ENCODE data around the gene CASZ1.

The CASZ1 gene

DNA sequence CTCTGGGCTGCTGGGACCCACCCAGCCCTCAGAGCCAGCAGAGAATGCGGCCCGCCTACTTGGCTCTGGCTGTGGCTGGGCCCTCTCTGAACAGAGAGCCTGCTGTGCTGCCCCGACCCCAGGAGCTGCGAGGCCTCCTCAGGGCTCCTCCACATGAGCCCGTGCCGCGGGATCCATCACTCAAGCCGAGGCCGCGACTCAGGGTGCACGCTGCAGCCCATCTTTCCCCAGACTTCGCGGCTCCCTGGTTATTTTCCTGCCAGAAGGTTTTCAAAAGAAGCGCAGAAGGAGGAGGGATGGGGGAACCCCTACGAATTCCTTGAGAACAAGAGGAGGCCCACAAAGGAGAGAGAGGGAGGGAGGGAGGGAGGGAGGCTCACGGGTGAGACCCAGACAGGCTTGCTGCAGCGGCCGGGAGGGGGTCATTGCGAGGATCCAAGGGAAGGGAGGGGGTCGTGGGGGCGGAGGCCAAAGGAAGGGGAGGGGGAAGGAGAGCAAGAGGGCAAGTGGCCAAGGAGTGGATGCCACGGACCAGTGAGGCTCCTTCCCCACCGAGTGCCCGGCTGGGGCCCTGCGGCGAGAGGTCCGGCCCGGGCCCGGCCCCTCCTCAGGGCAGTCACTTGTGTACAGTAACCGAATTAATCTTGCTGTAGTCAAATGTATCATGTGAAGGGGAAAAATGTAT lies 146.8 kb downstream of the CASZ1 start:
- Histone ChIP-seq H3K4me3 (ENCODE audit: low read depth in 1 of 2, low read length in 1 of 2) (no peak overlapping the region), H3K27me3 (peaks cover 11% of the 10 kb centered on the region), H3K27ac (no peak overlapping the region), H3K36me3 (peaks cover 73% of the 10 kb centered on the region), H3K4me1 (ENCODE audit: control insufficient read depth in 1 of 2, insufficient read depth in 1 of 2, low read depth in 1 of 2, low read length in 1 of 2) (no peaks in the 10 kb centered on the region), H3K9me3 (no peaks in the 10 kb centered on the region)
- TF ChIP-seq, protein P1, sequence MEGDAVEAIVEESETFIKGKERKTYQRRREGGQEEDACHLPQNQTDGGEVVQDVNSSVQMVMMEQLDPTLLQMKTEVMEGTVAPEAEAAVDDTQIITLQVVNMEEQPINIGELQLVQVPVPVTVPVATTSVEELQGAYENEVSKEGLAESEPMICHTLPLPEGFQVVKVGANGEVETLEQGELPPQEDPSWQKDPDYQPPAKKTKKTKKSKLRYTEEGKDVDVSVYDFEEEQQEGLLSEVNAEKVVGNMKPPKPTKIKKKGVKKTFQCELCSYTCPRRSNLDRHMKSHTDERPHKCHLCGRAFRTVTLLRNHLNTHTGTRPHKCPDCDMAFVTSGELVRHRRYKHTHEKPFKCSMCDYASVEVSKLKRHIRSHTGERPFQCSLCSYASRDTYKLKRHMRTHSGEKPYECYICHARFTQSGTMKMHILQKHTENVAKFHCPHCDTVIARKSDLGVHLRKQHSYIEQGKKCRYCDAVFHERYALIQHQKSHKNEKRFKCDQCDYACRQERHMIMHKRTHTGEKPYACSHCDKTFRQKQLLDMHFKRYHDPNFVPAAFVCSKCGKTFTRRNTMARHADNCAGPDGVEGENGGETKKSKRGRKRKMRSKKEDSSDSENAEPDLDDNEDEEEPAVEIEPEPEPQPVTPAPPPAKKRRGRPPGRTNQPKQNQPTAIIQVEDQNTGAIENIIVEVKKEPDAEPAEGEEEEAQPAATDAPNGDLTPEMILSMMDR (IDR thresholded peaks at IDR 0.05): no peak

DNA sequence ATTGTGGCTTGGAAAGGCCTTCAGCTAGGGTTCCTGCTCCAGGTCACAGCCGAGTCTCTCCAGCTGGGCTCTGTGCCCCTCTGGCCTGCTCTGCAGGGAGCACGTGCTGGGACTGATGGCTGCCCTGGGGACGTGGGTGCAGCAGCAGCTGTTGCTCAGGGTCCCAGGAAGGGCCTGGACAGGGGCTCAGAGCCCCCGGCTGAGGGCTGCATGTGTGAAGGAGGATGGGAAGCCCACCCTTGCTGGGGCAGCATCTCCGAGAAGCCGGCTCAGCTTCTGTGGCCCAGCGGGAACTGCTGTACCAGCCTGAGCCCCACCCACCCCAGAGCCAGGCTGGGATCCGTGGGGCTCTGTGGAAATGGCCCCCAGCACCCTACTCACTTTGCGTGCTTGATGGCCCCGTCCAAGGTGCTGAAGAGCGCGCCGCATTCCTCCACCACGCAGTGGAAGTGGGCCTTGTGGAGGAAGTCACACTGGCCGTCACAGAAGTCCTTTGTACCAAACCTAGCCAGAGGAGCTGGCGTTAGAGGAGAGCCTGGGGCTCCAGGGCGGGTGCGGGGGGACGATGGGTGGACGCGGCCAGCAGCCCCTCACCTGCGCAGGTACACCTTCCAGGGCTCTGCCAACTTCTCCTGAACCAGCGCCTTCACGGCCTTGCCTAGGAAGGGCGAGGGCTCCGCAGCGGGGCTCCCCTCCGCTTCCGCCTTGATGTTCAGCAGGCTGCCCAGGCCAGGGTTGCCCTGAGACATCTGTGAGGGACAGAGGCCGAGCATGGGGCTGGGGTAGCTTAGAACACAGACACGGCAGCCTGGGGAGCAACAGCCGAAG lies 147.5 kb downstream of the CASZ1 start:
- peaks cover 73% of the 10 kb centered on the region for H3K36me3 ChIP-seq
- no peak overlapping the region for H3K4me3 ChIP-seq (ENCODE audit: low read depth in 1 of 2, low read length in 1 of 2)
- peaks cover 11% of the 10 kb centered on the region for H3K27me3 ChIP-seq
- TF ChIP-seq, protein P1 (IDR thresholded peaks at IDR 0.05): no peak
- H3K9me3 ChIP-seq: no peaks in the 10 kb centered on the region
- H3K4me1 ChIP-seq (ENCODE audit: control insufficient read depth in 1 of 2, insufficient read depth in 1 of 2, low read depth in 1 of 2, low read length in 1 of 2): no peaks in the 10 kb centered on the region
- H3K27ac ChIP-seq: no peak overlapping the region

DNA sequence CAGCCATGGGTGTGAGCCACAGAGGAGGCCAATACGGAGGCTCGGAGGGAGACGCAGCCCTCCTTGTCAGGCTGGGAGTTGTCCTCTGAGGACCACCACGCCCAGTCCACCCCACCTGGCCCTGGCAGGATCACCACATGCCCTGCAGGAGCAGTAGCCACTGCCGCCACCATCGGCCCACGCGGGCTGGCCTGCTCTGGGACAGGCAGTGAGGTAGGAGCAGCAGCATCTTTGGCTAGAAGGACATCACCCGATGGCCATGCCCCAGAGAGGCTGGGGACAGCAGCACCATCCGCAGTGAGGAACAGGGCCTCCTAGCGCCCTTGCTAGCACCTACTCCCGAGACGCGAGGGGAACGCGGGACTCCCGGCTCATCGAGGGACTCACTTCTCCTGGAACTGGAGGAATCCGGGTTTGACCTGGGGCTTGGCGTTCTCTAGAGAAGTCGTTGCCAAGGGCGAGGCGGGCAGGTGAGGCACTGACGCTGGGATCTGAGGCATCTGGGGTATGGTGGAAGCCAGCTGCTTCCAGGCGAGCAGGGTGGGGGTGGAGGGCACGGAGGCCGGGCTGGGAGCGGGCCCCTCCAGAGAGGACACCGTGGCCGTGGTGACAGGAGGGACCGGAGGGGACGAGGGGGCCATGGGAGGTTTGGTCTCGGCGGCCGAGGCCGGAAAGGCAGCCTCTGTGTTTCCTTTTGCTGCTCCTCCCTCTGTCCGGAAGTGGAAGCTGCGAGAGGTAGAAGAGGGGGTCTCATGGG lies 148.9 kb downstream of the CASZ1 start:
- Histone ChIP-seq H3K9me3 (no peaks in the 10 kb centered on the region), H3K27ac (no peak overlapping the region), H3K36me3 (peaks cover 68% of the 10 kb centered on the region), H3K27me3 (peaks cover 11% of the 10 kb centered on the region), H3K4me3 (ENCODE audit: low read depth in 1 of 2, low read length in 1 of 2) (no peak overlapping the region), H3K4me1 (ENCODE audit: control insufficient read depth in 1 of 2, insufficient read depth in 1 of 2, low read depth in 1 of 2, low read length in 1 of 2) (no peaks in the 10 kb centered on the region)
- TF ChIP-seq, protein P1 (IDR thresholded peaks at IDR 0.05): no peak

DNA sequence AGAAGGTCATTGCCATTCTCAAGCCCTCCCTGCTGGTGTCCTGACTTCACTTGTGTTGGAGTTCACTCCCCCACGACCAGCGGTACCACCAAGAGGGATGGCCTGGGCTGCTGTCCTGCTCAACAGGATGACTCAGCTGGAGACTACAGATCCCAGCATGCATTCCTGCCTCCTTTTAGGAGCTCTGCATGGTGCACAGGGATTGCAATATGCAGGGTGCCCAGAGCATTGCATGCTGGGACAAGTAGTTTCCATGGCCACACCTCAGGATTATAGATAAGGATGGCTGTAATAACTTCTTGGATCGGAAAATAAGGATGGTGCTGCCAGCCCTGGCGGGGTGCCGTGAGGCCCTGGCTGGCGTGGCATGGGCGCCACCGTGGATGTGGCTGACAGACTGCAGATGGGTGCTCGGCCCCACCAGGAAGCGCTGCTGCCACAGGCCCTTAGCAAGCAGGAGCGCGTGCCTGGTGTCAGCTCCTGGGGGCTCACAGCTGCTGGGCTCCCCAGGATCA lies 150.0 kb downstream of the CASZ1 start:
- no peaks in the 10 kb centered on the region for H3K9me3 ChIP-seq
- H3K4me3 ChIP-seq (ENCODE audit: low read depth in 1 of 2, low read length in 1 of 2): no peak overlapping the region
- peaks cover 69% of the 10 kb centered on the region for H3K36me3 ChIP-seq
- H3K27me3 ChIP-seq: peaks cover 10% of the 10 kb centered on the region
- H3K4me1 ChIP-seq (ENCODE audit: control insufficient read depth in 1 of 2, insufficient read depth in 1 of 2, low read depth in 1 of 2, low read length in 1 of 2): no peaks in the 10 kb centered on the region
- TF ChIP-seq, protein P1 (IDR thresholded peaks at IDR 0.05): no peak
- H3K27ac ChIP-seq: no peak overlapping the region

DNA sequence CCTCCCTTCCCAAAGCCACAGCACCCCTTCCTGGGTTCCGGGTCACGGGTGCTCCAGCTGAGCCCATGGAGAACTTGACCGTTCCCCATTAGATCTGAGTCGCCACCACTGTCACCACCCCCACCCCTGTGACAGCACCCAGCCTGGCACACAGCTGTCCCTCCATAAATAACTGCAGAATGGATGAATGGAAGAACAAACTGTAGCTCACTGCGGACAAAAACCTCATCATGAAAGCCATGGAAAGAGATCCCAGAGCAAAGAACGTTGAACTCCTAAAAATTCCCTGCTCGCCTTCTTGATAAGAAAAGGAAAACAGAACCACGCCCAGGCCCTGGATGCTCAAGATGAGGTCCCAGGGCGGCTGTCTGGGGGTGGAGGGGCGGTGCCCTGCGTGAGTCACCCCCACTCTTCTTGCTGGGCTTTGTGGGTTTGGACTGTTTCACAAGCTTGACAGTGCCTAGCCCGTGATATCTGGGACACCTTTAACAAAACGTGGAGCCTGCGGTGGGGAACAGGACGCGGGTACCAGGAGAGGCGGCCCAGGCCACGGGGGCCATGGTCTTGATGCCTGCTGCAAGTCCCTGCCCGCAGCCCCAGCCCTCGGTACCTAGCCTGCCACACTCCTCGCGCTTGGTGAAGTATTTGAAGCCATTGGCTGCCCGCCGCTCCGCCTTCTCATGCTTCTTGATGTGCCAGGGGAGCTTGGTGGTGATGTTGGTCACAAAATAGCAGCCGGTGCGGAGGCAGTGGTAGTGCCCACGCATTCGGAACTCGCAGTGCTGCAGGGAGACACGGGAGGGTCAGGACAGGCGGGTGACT lies 151.9 kb downstream of the CASZ1 start:
- peaks cover 16% of the 10 kb centered on the region for H3K27me3 ChIP-seq
- TF ChIP-seq, protein P1 (IDR thresholded peaks at IDR 0.05): no peak
- no peaks in the 10 kb centered on the region for H3K9me3 ChIP-seq
- no peak overlapping the region for H3K27ac ChIP-seq
- H3K4me1 ChIP-seq (ENCODE audit: control insufficient read depth in 1 of 2, insufficient read depth in 1 of 2, low read depth in 1 of 2, low read length in 1 of 2): no peaks in the 10 kb centered on the region
- H3K4me3 ChIP-seq (ENCODE audit: low read depth in 1 of 2, low read length in 1 of 2): no peak overlapping the region
- peaks cover 78% of the 10 kb centered on the region for H3K36me3 ChIP-seq
